ENCODE measurements around the gene TNRC18. TPM values are rescaled to one million over a fixed set of nuclear protein-coding genes. Genes with fewer than 3 reads are reported as not detected.
"Not testable (repeated sequence)": the region's sequence is repeated elsewhere in the genome, so short reads cannot be mapped to it uniquely, and the experiment has no call there.

The TNRC18 gene
- total RNA-seq, 3 donors from 2014 or later (not counting 1 experiment from before 2014, with no cell fraction given) = 111 to 127 (median 124) TPM

- H3K4me3 ChIP-seq (ENCODE audit: low read length) = no peak overlapping the region
- H3K27ac ChIP-seq (ENCODE audit: low read length) = no peak overlapping the region
- no peak for TF ChIP-seq CTCF (IDR thresholded peaks at IDR 0.05)
- H3K9me3 Mint-ChIP-seq = no peaks in the 10 kb centered on the region
- no peak for ATAC-seq
- peaks cover 0 to 19% of the 10 kb centered on the region in 2 donors for H3K4me1 Mint-ChIP-seq
- H3K27me3 ChIP-seq (ENCODE audit: control insufficient read depth, insufficient read depth, low read length) = no peaks in the 10 kb centered on the region
- H3K27ac Mint-ChIP-seq = no peak overlapping the region
- H3K9me3 ChIP-seq (ENCODE audit: control insufficient read depth, insufficient read depth, low read length) = no peaks in the 10 kb centered on the region
- no peaks in the 10 kb centered on the region for H3K36me3 Mint-ChIP-seq
- H3K27me3 Mint-ChIP-seq (ENCODE audit: low read depth in 2 of 2) = no peaks in the 10 kb centered on the region
- peaks cover 12% of the 10 kb centered on the region for H3K4me1 ChIP-seq (ENCODE audit: control insufficient read depth, insufficient read depth, low read length)
- 96% methylated on average over 55 of the region's 55 CpGs for WGBS (ENCODE audit: insufficient coverage)
- no peak overlapping the region for H3K4me3 Mint-ChIP-seq
- DNase-seq = no peak
- H3K36me3 ChIP-seq (ENCODE audit: control insufficient read depth, insufficient read depth, low read length) = peaks cover 43% of the 10 kb centered on the region
- intact Hi-C loops (cut with micrococcal nuclease) = no loop called here
Measured at GRCh38 chr7:5370454-5371353, 52.9 kb downstream of the TNRC18 start.

GRCh38 chr7:5367661-5368060, 56.0 kb downstream of the TNRC18 start:
- H3K36me3 ChIP-seq (ENCODE audit: control insufficient read depth, insufficient read depth, low read length) = peaks cover 25% of the 10 kb centered on the region
- no peaks in the 10 kb centered on the region for H3K27me3 Mint-ChIP-seq (ENCODE audit: low read depth in 2 of 2)

GRCh38 chr7:5365976-5366625, 57.5 kb downstream of the TNRC18 start:
- H3K4me3 ChIP-seq (ENCODE audit: low read length); H3K36me3 Mint-ChIP-seq; H3K9me3 Mint-ChIP-seq; H3K4me3 Mint-ChIP-seq; H3K27me3 Mint-ChIP-seq (ENCODE audit: low read depth in 2 of 2); H3K27ac ChIP-seq (ENCODE audit: low read length); H3K27me3 ChIP-seq (ENCODE audit: control insufficient read depth, insufficient read depth, low read length); H3K9me3 ChIP-seq (ENCODE audit: control insufficient read depth, insufficient read depth, low read length): not testable (repeated sequence)
- peaks cover 57% of the 10 kb centered on the region for H3K4me1 ChIP-seq (ENCODE audit: control insufficient read depth, insufficient read depth, low read length)
- Mint-ChIP-seq H3K27ac (peak overlapping the region in 1 of 2 donors; percentile 41), H3K4me1 (peaks cover 11 to 48% of the 10 kb centered on the region in 2 donors)
- peaks cover 26% of the 10 kb centered on the region for H3K36me3 ChIP-seq (ENCODE audit: control insufficient read depth, insufficient read depth, low read length)
- TF ChIP-seq CTCF (IDR thresholded peaks at IDR 0.05) = peak; percentile 77
- intact Hi-C loops (cut with micrococcal nuclease) = loop anchor here (1.0 kb wide), 1 partner anchor 338 kb away; no protein-coding TSS in a partner anchor
- WGBS (ENCODE audit: insufficient coverage) = 84% methylated on average over 12 of the region's 12 CpGs
- peak; percentile 87 to 93 (median 88) for ATAC-seq
- peak; percentile 48 to 88 for DNase-seq

More at GRCh38 chr7:5367661-5368060, 56.0 kb downstream of the TNRC18 start:
- H3K27me3 ChIP-seq (ENCODE audit: control insufficient read depth, insufficient read depth, low read length) = no peaks in the 10 kb centered on the region
- H3K27ac ChIP-seq (ENCODE audit: low read length) = no peak overlapping the region
- no peak overlapping the region for H3K4me3 ChIP-seq (ENCODE audit: low read length)
- intact Hi-C loops (cut with micrococcal nuclease) = no loop called here
- peaks cover 42% of the 10 kb centered on the region for H3K4me1 ChIP-seq (ENCODE audit: control insufficient read depth, insufficient read depth, low read length)
- 96% methylated on average over 9 of the region's 9 CpGs for WGBS (ENCODE audit: insufficient coverage)
- Mint-ChIP-seq H3K9me3 (no peaks in the 10 kb centered on the region), H3K27ac (no peak overlapping the region), H3K36me3 (no peaks in the 10 kb centered on the region), H3K4me1 (peaks cover 10 to 42% of the 10 kb centered on the region in 2 donors), H3K4me3 (no peak overlapping the region)
- DNase-seq (no peak), ATAC-seq (no peak)
- no peak for TF ChIP-seq CTCF (IDR thresholded peaks at IDR 0.05)
- no peaks in the 10 kb centered on the region for H3K9me3 ChIP-seq (ENCODE audit: control insufficient read depth, insufficient read depth, low read length)

Data from natural killer cell (primary cell).